Stimulated activated CD4-positive, alpha-beta T cell treated with anti-CD3 and anti-CD28 coated beads, Interleukin-4, amount 100 ng/mL, for 24 hours (primary cell): ENCODE measurements around the gene AOC2.
A peak's percentile ranks its signal among the peaks of the same experiment; 100 is the strongest.
"Not testable (repeated sequence)": the region's sequence is repeated elsewhere in the genome, so short reads cannot be mapped to it uniquely, and the experiment has no call there.

Source experiments
- DNase-seq: peaks from one replicate; pipeline ENCODE4 v3.0.0-alpha.2; 2020

Gene AOC2

GRCh38 chr17:42832213-42832933 is 12.0 kb upstream of the AOC2 start:
- no peak for DNase-seq

- DNase-seq, result peak; percentile 90
Measured at GRCh38 chr17:42832934-42833766, 11.2 kb upstream of the AOC2 start, which contains the start of gene PSME3. TSS of gene PSME3 (plus strand) at chr17:42833397. CDS start at chr17:42833632, 235 bp downstream.

- no peak for DNase-seq
Measured at GRCh38 chr17:42833767-42834422, 10.5 kb upstream of the AOC2 start.

- DNase-seq, result no peak
Measured at GRCh38 chr17:42835732-42836131, 8.6 kb upstream of the AOC2 start.

GRCh38 chr17:42841975-42842685 is 2.2 kb upstream of the AOC2 start:
- DNase-seq, result no peak

- DNase-seq, result no peak
Measured at GRCh38 chr17:42843358-42843934, 934 bp upstream of the AOC2 start.

- no peak for DNase-seq
Measured at GRCh38 chr17:42844761-42845555, 578 bp downstream of the AOC2 start.

GRCh38 chr17:42845556-42845917 is 1.2 kb downstream of the AOC2 start:
- DNase-seq, result no peak

- DNase-seq, result peak; percentile 49
Measured at GRCh38 chr17:42845918-42846593, 1.7 kb downstream of the AOC2 start.

GRCh38 chr17:42846594-42847280 is 2.4 kb downstream of the AOC2 start:
- no peak for DNase-seq

GRCh38 chr17:42848093-42848492 is 3.7 kb downstream of the AOC2 start:
- DNase-seq, result no peak

- no peak for DNase-seq
Measured at GRCh38 chr17:42849031-42849430, 4.7 kb downstream of the AOC2 start.

GRCh38 chr17:42849451-42850181 is 5.2 kb downstream of the AOC2 start:
- DNase-seq, result no peak

GRCh38 chr17:42850954-42851353 is 6.6 kb downstream of the AOC2 start, which contains the start of gene AOC3:
TSS of gene AOC3 (plus strand) at chr17:42851199. CDS start at chr17:42851344, 145 bp downstream.
- DNase-seq, result no peak

GRCh38 chr17:42851371-42852240 is 7.2 kb downstream of the AOC2 start:
- not testable (repeated sequence) for DNase-seq

- no peak for DNase-seq
Measured at GRCh38 chr17:42852351-42852750, 8.0 kb downstream of the AOC2 start.

- no peak for DNase-seq
Measured at GRCh38 chr17:42853004-42853403, 8.6 kb downstream of the AOC2 start.

GRCh38 chr17:42853597-42853967 is 9.2 kb downstream of the AOC2 start:
- no peak for DNase-seq
